Esophagus squamous epithelium (tissue), 5 donors: Measurements from ENCODE around the gene SCLY. TPM values are rescaled to one million over a fixed set of nuclear protein-coding genes. Genes with fewer than 3 reads are reported as not detected.
"Not testable (repeated sequence)": the region's sequence is repeated elsewhere in the genome, so short reads cannot be mapped to it uniquely, and the experiment has no call there.

Source experiments
- DNase-seq: peaks from one replicate; lab custom pipeline; 2025; lab: John Stamatoyannopoulos, UW
- H3K27ac ChIP-seq, 4 donors: fragments of 200-600 bp; sonication (generic); one replicate each; pipeline ENCODE4 v1.5.1; 2016 to 2019; ENCODE audit warnings: mild to moderate bottlenecking in 1 of 4
- H3K27me3 ChIP-seq, 4 donors: fragments of 200-600 bp; sonication (generic); 1 replicate in 3 of 4; 2 replicates in 1 of 4; pipeline versions ENCODE4 v1.5.1 to v1.6.0; 2017 to 2021; ENCODE audit warnings: antibody characterized with exemption in 1 of 4
- H3K36me3 ChIP-seq, 3 donors: fragments of 200-600 bp; sonication (generic); one replicate each; pipeline ENCODE4 v1.5.1; 2016 to 2019
- H3K4me1 ChIP-seq, 3 donors: fragments of 200-600 bp; sonication (generic); one replicate each; pipeline ENCODE4 v1.5.1; 2017 to 2019
- H3K4me3 ChIP-seq, 4 donors: fragments of 200-600 bp; sonication (generic); 1 replicate in 3 of 4; 2 replicates in 1 of 4; pipeline ENCODE4 v1.5.1; 2016 to 2019; ENCODE audit warnings: mild to moderate bottlenecking in 2 of 4, moderate library complexity in 1 of 4
- H3K9me3 ChIP-seq, 3 donors: fragments of 200-600 bp; sonication (generic); one replicate each; pipeline ENCODE4 v1.5.1; 2016 to 2019
- POLR2A ChIP-seq, 4 donors: fragments of 450-650 bp; IDR thresholded peaks; one replicate each; pipeline ENCODE4 v1.6.1; 2017; ENCODE audit warnings: antibody characterized with exemption in 4 of 4, mild to moderate bottlenecking in 4 of 4, moderate library complexity in 3 of 4
- WGBS, 2 donors: methylation state at CpG; one replicate each; pipeline ENCODE4 v1.1.5; 2018; 5-methylcytosine and 5-hydroxymethylcytosine counted together
- intact Hi-C: fragments of 100-400 bp; cut with DNase I; formaldehyde crosslinking; loops from one replicate; pipeline ENCODE4 v1.15.0; 2022
- total RNA-seq, 4 donors: library from RNA; depleted of rRNA; stranded (reverse); fragments of >200 nt; gene quantifications; one replicate each; pipeline ENCODE4 v1.1.0, GENCODE V29; 2016
- TF ChIP-seq, protein P1 (sequence below), 6 experiments: fragments of 450-650 bp in 4 of 6; fragments of 200-600 bp in 2 of 6; sonication (generic) in 2 of 6; IDR thresholded peaks; one replicate each; pipeline ENCODE4 v1.5.1; 2016 to 2019; ENCODE audit warnings: antibody characterized with exemption in 6 of 6, mild to moderate bottlenecking in 4 of 6, moderate library complexity in 4 of 6
- donor health status: DM: yes; HTN: yes; CAD: no.

SCLY gene
- total RNA-seq, 4 donors from 2014 or later: 3.0 to 14.0 (median 11.4) TPM

DNA sequence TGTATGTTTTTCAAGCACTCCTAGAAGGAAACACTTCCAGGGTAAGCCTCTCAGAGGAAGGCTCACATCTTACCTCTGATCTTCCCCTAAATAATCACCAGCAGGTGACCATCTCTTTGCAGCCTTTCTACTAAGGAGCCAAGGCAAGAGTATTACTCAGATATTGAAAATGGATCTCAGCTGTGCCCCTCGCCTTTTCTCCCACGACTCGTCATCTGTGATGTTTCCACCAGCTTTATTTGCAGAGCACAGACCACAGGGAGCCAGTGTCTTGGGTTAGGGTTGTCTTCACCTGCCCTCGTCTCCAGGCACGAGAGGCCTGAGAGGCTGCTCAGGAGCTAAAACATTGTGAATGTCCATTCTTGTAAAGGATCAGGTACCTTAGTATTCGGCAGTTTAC, 16.9 kb upstream of the SCLY start:
- no peaks in the 10 kb centered on the region for H3K9me3 ChIP-seq
- H3K27ac ChIP-seq: no peak overlapping the region
- H3K36me3 ChIP-seq: peaks cover 0 to 64% (median 8%) of the 10 kb centered on the region in 3 donors
- H3K27me3 ChIP-seq: no peaks in the 10 kb centered on the region
- intact Hi-C loops: no loop called here
- H3K4me3 ChIP-seq: no peak overlapping the region
- no peak for DNase-seq
- WGBS, 2 donors: 81 to 96% methylated on average over 6 of the region's 6 CpGs
- TF ChIP-seq, protein P1, sequence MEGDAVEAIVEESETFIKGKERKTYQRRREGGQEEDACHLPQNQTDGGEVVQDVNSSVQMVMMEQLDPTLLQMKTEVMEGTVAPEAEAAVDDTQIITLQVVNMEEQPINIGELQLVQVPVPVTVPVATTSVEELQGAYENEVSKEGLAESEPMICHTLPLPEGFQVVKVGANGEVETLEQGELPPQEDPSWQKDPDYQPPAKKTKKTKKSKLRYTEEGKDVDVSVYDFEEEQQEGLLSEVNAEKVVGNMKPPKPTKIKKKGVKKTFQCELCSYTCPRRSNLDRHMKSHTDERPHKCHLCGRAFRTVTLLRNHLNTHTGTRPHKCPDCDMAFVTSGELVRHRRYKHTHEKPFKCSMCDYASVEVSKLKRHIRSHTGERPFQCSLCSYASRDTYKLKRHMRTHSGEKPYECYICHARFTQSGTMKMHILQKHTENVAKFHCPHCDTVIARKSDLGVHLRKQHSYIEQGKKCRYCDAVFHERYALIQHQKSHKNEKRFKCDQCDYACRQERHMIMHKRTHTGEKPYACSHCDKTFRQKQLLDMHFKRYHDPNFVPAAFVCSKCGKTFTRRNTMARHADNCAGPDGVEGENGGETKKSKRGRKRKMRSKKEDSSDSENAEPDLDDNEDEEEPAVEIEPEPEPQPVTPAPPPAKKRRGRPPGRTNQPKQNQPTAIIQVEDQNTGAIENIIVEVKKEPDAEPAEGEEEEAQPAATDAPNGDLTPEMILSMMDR (IDR thresholded peaks at IDR 0.05): no peak
- no peak for TF ChIP-seq POLR2A (IDR thresholded peaks at IDR 0.05)
- peaks cover 0 to 20% (median 4%) of the 10 kb centered on the region in 3 donors for H3K4me1 ChIP-seq

DNA sequence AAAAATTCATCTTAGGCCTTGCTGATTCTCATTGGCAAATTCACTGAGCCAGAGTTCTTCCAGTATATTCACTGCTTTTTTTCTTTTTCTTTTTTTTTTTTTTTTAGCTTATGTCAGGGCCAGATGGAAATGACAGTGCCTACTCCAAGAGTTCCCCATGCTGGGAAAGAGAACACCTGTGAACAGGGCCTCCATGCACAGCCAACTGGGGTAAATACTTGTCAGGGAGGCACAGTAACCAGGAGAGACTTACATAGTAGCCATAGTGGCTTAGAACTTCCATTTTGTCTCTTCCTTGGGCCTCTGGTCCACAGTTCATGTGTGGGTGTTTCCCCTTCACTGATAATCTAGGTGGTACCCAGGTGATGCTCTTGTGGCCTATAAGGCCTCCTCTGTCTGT, 15.2 kb upstream of the SCLY start:
- no peak for TF ChIP-seq POLR2A (IDR thresholded peaks at IDR 0.05)
- TF ChIP-seq, protein P1 (IDR thresholded peaks at IDR 0.05): no peak
- no peaks in the 10 kb centered on the region for H3K27me3 ChIP-seq
- H3K27ac ChIP-seq: no peak overlapping the region
- peaks cover 0 to 47% (median 8%) of the 10 kb centered on the region in 3 donors for H3K36me3 ChIP-seq
- peaks cover 0 to 20% (median 4%) of the 10 kb centered on the region in 3 donors for H3K4me1 ChIP-seq
- no peak overlapping the region for H3K4me3 ChIP-seq
- DNase-seq: no peak
- intact Hi-C loops: no loop called here
- no peaks in the 10 kb centered on the region for H3K9me3 ChIP-seq

DNA sequence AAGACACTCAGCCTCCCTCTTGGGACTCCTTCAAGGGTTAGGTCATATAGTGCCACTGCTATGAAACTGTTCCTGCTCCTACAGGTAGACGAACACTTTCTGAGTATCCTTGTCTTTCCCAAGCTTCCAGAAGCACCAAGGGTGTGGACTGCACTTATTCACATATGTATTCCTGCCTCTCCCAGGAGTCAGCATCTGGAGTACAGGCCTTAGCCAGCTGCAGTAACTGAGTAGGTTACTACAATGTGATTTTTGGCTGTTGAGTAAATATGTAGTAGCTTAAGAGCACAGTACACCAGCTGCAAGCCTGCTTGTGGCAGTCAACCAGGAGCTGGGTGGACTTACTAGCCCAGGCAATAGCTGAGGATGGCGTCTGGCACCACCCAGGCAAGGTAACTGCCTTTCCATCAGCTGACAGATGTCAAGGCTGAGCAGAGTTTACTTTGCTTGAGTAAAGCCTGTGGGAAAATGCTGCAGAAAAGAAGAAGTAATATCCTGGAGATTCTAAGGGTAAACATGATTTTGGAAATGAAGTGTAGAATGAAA, 14.0 kb upstream of the SCLY start:
- intact Hi-C loops: no loop called here
- DNase-seq: no peak
- 79 to 88% methylated on average over 2 of the region's 2 CpGs for WGBS, 2 donors

DNA sequence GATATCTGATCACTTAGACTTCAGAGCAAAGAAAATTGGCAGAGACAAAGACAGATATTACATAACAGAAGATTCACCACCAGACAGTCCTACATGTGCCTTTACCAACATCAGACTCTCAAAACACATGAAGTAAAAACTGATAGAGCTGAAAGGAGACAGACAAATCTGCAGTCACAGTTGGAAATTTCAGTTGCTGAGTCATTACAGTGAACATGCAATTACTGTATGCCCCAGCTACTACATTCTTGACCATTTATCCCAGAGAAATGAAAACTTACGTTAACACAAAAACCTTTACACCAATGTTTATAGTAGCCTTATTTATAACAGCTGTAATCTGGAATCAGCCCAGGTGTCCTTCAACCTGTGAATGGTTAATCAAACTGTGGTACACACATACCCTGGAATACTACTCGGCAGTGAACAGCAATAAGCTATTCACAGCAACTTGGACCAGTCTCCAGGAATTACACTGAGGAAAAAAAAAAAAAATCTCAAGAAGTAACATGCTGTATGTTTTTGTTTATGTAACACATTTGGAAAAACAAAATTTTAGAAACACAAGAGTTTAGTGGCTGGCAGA, 7.5 kb upstream of the SCLY start:
- Histone ChIP-seq H3K36me3 (no peaks in the 10 kb centered on the region), H3K4me1 (no peaks in the 10 kb centered on the region), H3K4me3 (no peak overlapping the region), H3K27me3 (peaks cover 0 to 7% (median 0%) of the 10 kb centered on the region in 4 donors), H3K27ac (no peak overlapping the region), H3K9me3 (no peaks in the 10 kb centered on the region)
- no peak for DNase-seq
- intact Hi-C loops: no loop called here
- WGBS, 2 donors: 83 to 88% methylated on average over 2 of the region's 2 CpGs
- TF ChIP-seq POLR2A (IDR thresholded peaks at IDR 0.05): no peak
- TF ChIP-seq, protein P1 (IDR thresholded peaks at IDR 0.05): no peak

More for the DNA sequence above, 14.0 kb upstream of the SCLY start:
- Histone ChIP-seq H3K27me3 (no peaks in the 10 kb centered on the region), H3K4me3 (no peak overlapping the region), H3K4me1 (peaks cover 0 to 20% (median 4%) of the 10 kb centered on the region in 3 donors), H3K36me3 (peaks cover 0 to 35% (median 0%) of the 10 kb centered on the region in 3 donors), H3K27ac (no peak overlapping the region), H3K9me3 (no peaks in the 10 kb centered on the region)
- TF ChIP-seq, protein P1 (IDR thresholded peaks at IDR 0.05): no peak
- TF ChIP-seq POLR2A (IDR thresholded peaks at IDR 0.05): no peak

DNA sequence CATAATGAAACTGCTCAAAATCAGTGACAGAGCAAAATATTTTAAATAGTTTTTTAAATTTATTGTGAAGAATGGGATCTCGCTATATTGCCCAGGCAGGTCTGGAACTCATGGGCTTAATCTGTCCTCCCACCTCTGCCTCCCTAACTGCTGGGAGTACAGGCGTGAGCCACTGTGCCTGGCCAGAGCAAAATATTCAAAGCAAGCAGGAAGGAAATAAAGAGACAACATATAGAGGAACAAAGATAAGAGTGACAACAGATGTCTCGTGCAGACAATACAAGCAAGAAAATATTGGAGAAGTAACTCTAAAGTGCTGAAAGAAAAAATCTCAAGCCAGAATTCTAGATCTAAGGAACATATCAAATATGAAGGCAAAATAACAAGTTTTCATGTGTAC, 5.0 kb upstream of the SCLY start:
- intact Hi-C loops: no loop called here
- 63 to 66% methylated on average over 3 of the region's 3 CpGs for WGBS, 2 donors
- H3K4me3 ChIP-seq: no peak overlapping the region
- H3K9me3 ChIP-seq: no peaks in the 10 kb centered on the region
- TF ChIP-seq, protein P1 (IDR thresholded peaks at IDR 0.05): no peak
- no peak for TF ChIP-seq POLR2A (IDR thresholded peaks at IDR 0.05)
- no peaks in the 10 kb centered on the region for H3K36me3 ChIP-seq
- DNase-seq: no peak
- no peak overlapping the region for H3K27ac ChIP-seq
- H3K27me3 ChIP-seq: peaks cover 0 to 7% (median 0%) of the 10 kb centered on the region in 4 donors
- H3K4me1 ChIP-seq: peaks cover 0 to 10% (median 7%) of the 10 kb centered on the region in 3 donors

DNA sequence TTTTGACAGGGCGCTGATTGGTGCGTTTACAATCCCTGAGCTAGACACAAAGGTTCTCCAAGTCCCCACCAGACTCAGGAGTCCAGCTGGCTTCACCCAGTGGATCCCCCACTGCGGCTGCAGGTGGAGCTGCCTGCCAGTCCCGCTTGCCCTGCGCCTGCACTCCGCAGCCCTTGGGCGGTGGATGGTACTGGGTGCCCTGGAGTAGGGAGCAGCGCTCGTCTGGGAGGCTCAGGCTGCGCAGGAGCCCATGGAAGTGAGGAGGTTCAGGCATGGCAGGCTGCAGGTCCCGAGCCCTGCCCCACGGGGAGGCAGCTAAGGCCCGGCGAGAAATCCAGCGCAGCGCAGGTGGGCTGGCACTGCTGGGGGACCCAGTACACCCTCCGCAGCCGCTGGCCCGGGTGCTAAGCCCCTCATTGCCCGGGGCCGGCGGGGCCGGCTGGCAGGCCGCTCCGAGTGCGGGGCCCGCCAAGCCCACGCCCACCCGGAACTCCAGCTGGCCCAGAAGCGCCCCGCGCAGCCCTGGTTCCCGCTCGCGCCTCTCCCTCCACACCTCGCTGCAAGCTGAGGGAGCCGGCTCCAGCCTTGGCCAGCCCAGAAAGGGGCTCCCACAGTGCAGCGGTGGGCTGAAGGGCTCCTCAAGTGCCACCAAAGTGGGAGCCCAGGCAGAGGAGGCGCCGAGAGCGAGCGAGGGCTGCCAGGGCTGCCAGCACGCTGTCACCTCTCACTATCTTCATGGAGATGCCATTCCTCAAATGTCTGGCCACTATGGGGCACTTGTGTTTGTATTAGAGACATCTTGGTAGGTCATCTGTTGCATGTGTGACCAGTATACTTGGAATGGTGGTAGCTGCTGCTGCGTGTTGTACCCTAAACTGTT, 2.9 kb upstream of the SCLY start:
- H3K27me3 ChIP-seq, H3K4me3 ChIP-seq, H3K36me3 ChIP-seq, H3K9me3 ChIP-seq, H3K27ac ChIP-seq, DNase-seq, intact Hi-C loops: not testable (repeated sequence)
- 83 to 87% methylated on average over 2 to 10 of the region's 44 CpGs for WGBS, 2 donors
- H3K4me1 ChIP-seq: peaks cover 0 to 24% (median 12%) of the 10 kb centered on the region in 3 donors
